NB4 (cell line): ENCODE measurements around the gene PRIM1.
"Not testable (repeated sequence)": the region's sequence is repeated elsewhere in the genome, so short reads cannot be mapped to it uniquely, and the experiment has no call there.

Experiments used
- DNase-seq: peaks from one replicate; pipeline ENCODE4 v3.0.0; 2010; ENCODE audit warnings: low read depth
- H3K4me3 ChIP-seq: one replicate; pipeline ENCODE4 v1.5.1; 2011; ENCODE audit warnings: mild to moderate bottlenecking, low read depth, low read length, moderate library complexity
- CTCF ChIP-seq: IDR thresholded peaks from one replicate; pipeline ENCODE4 v1.5.1; 2012; ENCODE audit warnings: low read depth, low read length
- MAX ChIP-seq: IDR thresholded peaks from 2 replicates; pipeline ENCODE4 v1.6.1; 2011; ENCODE audit warnings: low read depth, low read length
- MYC ChIP-seq: IDR thresholded peaks from 2 replicates; pipeline ENCODE4 v1.6.1; 2011; ENCODE audit warnings: low read depth, low read length
- POLR2A ChIP-seq: IDR thresholded peaks from 2 replicates; pipeline ENCODE4 v1.6.1; 2011; ENCODE audit warnings: mild to moderate bottlenecking; ENCODE audit not compliant: insufficient read length; ENCODE audit errors: extremely low read depth

The PRIM1 gene

GRCh38 chr12:56749853-56750252 is 2.3 kb downstream of the PRIM1 start:
- TF ChIP-seq MAX (no peak), MYC (no peak), CTCF (no peak), POLR2A (no peak)
- peak overlapping the region; percentile 22 for H3K4me3 ChIP-seq
- no peak for DNase-seq

GRCh38 chr12:56749359-56749758 is 2.8 kb downstream of the PRIM1 start:
- DNase-seq = peak; percentile 43
- H3K4me3 ChIP-seq = peak overlapping the region; percentile 22
- TF ChIP-seq POLR2A (no peak), MAX (no peak), MYC (no peak), CTCF (no peak)

GRCh38 chr12:56728139-56728861 is 23.8 kb downstream of the PRIM1 start:
- no peak overlapping the region for H3K4me3 ChIP-seq
- TF ChIP-seq MAX = no peak
- no peak for TF ChIP-seq POLR2A
- TF ChIP-seq MYC = no peak
- no peak for TF ChIP-seq CTCF
- DNase-seq = no peak

GRCh38 chr12:56726196-56726675 is 25.9 kb downstream of the PRIM1 start:
- peak overlapping the region; percentile 85 for H3K4me3 ChIP-seq
- not testable (repeated sequence) for DNase-seq

GRCh38 chr12:56725723-56726102 is 26.4 kb downstream of the PRIM1 start:
- peak overlapping the region; percentile 85 for H3K4me3 ChIP-seq
- TF ChIP-seq MYC = no peak
- no peak for TF ChIP-seq MAX
- TF ChIP-seq POLR2A = no peak
- TF ChIP-seq CTCF = no peak
- DNase-seq = no peak

- peak; percentile 100 for DNase-seq
- peak within 1 kb of the TSS; percentile 85 for H3K4me3 ChIP-seq
- TF ChIP-seq MAX = peak; percentile 95
- no peak for TF ChIP-seq CTCF
- TF ChIP-seq MYC = peak; percentile 99
- peak; percentile 92 for TF ChIP-seq POLR2A
These were observed 27.0 kb downstream of the PRIM1 start, which contains the start of gene NACA for GRCh38 chr12:56724972-56725722. TSS of gene NACA (minus strand) at chr12:56725299. CDS start at chr12:56724521, 778 bp downstream.
